H4 (cell line): ENCODE data around the gene COL6A5. TPM values are rescaled to one million over a fixed set of nuclear protein-coding genes. Genes with fewer than 3 reads are reported as not detected.
"Not testable (repeated sequence)": the region's sequence is repeated elsewhere in the genome, so short reads cannot be mapped to it uniquely, and the experiment has no call there.

Experiments used
- DNase-seq: peaks from one replicate; pipeline ENCODE4 v3.0.0-alpha.2; 2015; ENCODE audit warnings: low spot score
- total RNA-seq: library from RNA; depleted of rRNA; stranded (reverse); fragments of >200 nt; shearing (Covaris generic); gene quantifications from 2 replicates; pipeline ENCODE4 v1.2.3, GENCODE V29; 2014

The COL6A5 gene
- total RNA-seq, 1 experiment from 2014 or later: not detected

- DNase-seq: not testable (repeated sequence)
Observed at GRCh38 chr3:130446840-130447239, 101.4 kb downstream of the COL6A5 start.

DNA sequence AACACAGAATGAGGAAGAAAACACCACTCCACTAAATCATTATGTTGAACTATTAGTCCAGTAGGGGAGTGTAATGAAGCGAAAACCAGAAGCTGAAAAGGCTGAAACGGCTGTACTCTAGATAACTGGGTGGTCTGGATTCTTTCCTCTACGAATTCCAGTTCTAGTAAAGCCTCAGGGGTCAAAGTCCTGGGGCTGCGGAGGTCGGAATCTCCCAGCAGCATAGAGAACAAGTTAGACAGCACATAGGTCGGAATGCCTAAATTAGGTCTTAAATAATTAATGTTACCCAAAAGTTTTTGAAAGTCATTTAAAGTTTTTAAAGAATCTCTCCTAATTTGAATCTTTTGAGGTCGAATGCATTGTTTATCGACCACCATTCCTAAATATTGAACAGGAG, 102.7 kb downstream of the COL6A5 start:
- DNase-seq: not testable (repeated sequence)

GRCh38 chr3:130456540-130456939, 111.1 kb downstream of the COL6A5 start:
- no peak for DNase-seq

GRCh38 chr3:130457671-130458070, 112.2 kb downstream of the COL6A5 start:
- no peak for DNase-seq

DNA sequence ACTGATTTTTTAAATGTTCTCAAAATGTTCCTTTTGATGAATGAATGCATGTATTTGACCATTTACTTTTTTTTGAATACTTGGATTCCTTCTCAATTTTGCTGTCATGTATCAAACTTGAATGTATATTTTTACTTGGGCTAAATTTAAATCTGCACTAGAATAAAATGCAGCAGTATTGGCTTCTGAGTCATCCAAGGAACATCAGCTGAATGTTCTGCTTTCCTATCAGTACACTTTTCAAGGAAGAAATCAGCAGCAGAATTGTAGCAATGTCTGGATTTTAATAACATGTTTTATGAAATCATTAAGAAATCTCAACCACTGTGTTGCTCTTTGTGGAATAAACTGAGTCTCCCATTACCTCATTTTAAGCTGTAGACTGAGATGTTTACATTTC, 114.5 kb downstream of the COL6A5 start:
- no peak for DNase-seq

GRCh38 chr3:130462089-130462488, 116.6 kb downstream of the COL6A5 start:
- no peak for DNase-seq

- no peak for DNase-seq
Observed at GRCh38 chr3:130463221-130463620, 117.7 kb downstream of the COL6A5 start.

- DNase-seq: no peak
Observed at GRCh38 chr3:130465521-130465920, 120.0 kb downstream of the COL6A5 start.

DNA sequence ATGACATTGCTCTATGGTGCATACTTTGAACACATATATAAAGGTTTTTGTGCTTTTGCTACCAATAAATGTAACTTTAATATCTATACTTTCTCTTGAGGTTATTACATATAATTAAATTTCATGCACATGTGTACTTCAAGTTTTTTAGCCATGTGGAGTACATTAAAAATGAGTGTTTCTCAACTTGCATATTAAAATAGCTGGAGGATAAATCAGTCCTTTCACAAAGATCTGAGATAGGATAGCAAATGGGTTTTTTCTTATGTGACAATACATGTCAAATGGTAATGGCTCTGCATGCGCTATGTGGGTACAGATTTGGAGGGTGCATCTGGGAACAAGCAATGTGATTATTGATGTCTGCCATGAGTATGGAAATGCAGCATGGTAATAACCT, 122.8 kb downstream of the COL6A5 start:
- no peak for DNase-seq

DNA sequence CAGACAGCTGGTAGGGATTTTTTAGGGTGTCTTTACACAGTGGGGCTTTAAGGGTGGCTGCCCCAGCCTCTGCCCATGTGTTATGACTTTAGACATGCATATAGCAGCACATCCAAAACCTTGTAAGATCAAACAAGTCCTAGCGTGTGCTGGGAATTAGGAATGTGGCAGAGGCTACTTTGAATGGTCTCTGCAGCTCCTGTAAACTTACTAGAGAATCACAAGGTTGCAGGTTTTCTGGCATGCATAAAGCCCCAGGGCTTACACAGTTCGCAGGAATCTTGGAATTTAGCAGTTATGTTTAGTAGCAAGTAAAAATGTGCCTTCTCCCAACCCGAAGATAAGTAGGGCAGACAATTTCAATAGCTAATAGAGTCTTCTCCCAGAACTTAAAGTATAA, 124.7 kb downstream of the COL6A5 start:
- DNase-seq: no peak

DNA sequence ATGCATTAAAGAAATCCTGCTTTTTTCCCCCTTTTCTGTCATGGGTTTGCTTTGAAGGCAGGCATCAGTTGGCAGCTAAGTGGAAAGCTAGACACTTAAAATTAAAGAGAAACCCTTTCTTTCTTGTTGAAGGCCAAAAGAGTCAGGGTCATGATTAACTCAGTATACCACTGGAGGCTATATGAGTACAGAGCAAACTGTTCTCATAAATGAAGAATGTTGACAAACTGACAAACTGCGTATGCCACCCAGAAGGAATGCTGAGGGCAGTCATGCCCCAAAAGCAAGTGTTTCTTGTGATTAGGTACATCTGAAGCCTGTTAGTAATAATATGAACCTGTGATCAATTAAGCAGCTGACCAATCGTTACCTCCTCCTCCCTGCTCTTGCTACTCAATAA, 127.9 kb downstream of the COL6A5 start:
- no peak for DNase-seq

GRCh38 chr3:130480736-130481135, 135.3 kb downstream of the COL6A5 start:
- peak; percentile 53 for DNase-seq

DNA sequence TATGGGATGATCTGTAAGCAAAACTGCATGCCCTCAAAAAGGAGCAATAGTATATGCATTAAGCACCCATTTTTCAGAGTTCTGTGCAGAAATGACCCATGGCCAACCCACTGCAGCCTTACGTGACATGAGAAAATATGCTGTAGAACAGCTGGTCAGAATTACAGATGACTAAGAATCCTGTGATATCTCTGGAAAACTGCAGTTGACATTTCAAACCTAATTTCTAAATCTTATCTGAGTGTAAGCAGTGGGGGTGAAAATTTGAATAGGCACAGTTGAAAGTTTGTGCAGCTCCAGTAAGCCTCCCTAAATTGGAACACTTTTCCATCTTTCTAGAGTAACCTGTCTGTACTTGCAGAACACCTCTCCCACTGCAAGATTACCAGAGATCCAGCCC, 142.8 kb downstream of the COL6A5 start:
- no peak for DNase-seq

GRCh38 chr3:130488769-130489450, 143.4 kb downstream of the COL6A5 start:
- DNase-seq: no peak

DNA sequence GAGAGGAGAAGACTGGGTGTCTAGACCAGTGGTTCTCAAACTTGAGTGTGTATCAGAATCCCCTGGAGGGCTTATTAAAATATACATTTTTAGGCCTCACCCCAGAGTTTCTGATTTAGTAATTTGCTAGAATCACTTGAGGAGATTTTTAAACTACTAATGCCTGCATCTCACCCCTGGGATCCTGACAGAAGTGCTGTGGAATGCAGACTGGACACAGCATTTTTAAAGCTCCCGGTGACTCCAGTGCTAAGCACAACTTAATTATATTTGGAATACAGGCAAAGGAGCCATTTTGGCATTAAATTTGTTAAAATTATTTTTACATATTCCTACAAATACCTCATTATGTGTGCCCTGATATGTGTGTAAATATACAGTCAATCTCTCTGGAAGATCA, 144.8 kb downstream of the COL6A5 start:
- DNase-seq: no peak

GRCh38 chr3:130491431-130491830, 146.0 kb downstream of the COL6A5 start:
- DNase-seq: no peak

- DNase-seq: no peak
Observed at GRCh38 chr3:130504701-130505100, 159.2 kb downstream of the COL6A5 start.

DNA sequence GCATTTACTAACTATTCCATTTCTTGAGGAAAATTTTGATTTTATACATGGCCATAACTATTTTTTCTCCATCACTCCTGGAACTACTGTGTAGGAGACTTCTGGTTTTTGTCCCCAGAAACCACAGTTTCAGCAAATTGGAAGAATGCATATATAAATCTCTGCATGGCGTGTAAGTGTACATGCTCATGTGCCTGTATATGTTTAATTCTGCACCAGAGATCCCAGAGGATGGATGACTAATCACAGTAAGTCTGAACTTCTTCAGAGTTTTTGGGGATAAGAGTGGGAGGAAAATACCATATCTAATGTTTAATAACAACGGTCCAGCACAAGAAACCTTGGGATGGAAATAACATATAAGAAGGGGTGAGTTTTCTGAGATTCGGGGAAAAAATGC, 160.6 kb downstream of the COL6A5 start:
- no peak for DNase-seq

DNA sequence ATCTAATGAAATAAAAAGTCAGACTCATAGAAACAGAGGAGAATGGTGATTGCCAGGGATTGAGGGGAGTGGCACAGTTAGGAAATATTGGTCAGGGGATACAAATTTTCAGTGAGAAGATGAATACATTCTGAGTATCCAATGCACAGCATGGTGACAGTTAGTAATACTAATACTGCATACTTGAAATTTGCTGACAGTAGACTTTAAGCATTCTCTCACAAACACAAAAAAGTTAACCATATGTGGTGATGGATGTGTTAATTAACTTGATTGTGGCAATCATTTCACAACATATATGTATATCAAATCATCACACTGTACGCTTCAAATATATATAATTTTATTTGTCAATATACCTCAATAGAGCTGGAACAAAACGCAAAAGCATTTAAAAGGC, 162.3 kb downstream of the COL6A5 start:
- no peak for DNase-seq

- no peak for DNase-seq
Observed at GRCh38 chr3:130509008-130509407, 163.5 kb downstream of the COL6A5 start.

GRCh38 chr3:130514681-130515080, 169.2 kb downstream of the COL6A5 start:
- DNase-seq: no peak

GRCh38 chr3:130515755-130516154, 170.3 kb downstream of the COL6A5 start:
- DNase-seq: no peak

GRCh38 chr3:130516645-130517512, 171.4 kb downstream of the COL6A5 start, which contains the start of gene COL6A6:
Gene COL6A6 (plus strand): TSS chr3:130517177. CDS start chr3:130560365, 43,188 bp downstream.
- no peak for DNase-seq
